Measurements from ENCODE around the gene DNM3.

DNA sequence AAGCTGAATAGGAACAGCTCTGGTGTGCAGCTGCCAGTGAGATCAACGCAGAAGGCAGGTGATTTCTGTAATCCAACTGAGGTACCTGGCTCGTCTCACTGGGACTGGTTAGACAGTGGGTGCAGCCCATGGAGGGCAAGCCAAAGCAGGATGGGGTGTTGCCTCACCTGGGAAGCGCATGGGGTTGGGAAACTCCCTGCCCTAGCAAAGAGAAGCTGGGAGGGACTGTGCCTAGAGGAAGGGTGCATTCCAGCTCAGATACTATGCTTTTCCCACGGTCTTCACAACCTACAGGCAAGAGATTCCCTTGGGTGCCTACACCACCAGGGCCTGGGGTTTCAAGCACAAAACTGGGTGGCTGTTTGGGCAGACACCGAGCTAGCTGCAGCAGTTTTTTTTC is 183.2 kb downstream of the DNM3 start:
- TF ChIP-seq EZH2 (IDR thresholded peaks at IDR 0.05; ENCODE audit: insufficient read depth, poor library complexity, severe bottlenecking) (no peak), EZH2phosphoT487 (IDR thresholded peaks at IDR 0.05; ENCODE audit: insufficient read depth, low read depth) (no peak)

Data from GM23248 (cell line).